Stomach (tissue), 4 donors: ENCODE measurements around the gene IFNGR2.

Source experiments
- POLR2A ChIP-seq, 4 donors: fragments of 450-650 bp; IDR thresholded peaks; one replicate each; pipeline ENCODE4 v1.6.1; 2016; ENCODE audit warnings: antibody characterized with exemption in 4 of 4, control low read depth in 2 of 4, mild to moderate bottlenecking in 1 of 4, moderate library complexity in 1 of 4
- TF ChIP-seq, protein P1 (sequence below), 7 experiments: fragments of 450-650 bp in 4 of 7; fragments of 200-600 bp in 3 of 7; sonication (generic) in 3 of 7; IDR thresholded peaks; one replicate each; pipeline ENCODE4 v1.5.1; 2016 to 2019; ENCODE audit warnings: antibody characterized with exemption in 7 of 7, control low read depth in 2 of 7, mild to moderate bottlenecking in 1 of 7

GRCh38 chr21:33451634-33452071, 48.4 kb downstream of the IFNGR2 start:
- TF ChIP-seq, protein P1, sequence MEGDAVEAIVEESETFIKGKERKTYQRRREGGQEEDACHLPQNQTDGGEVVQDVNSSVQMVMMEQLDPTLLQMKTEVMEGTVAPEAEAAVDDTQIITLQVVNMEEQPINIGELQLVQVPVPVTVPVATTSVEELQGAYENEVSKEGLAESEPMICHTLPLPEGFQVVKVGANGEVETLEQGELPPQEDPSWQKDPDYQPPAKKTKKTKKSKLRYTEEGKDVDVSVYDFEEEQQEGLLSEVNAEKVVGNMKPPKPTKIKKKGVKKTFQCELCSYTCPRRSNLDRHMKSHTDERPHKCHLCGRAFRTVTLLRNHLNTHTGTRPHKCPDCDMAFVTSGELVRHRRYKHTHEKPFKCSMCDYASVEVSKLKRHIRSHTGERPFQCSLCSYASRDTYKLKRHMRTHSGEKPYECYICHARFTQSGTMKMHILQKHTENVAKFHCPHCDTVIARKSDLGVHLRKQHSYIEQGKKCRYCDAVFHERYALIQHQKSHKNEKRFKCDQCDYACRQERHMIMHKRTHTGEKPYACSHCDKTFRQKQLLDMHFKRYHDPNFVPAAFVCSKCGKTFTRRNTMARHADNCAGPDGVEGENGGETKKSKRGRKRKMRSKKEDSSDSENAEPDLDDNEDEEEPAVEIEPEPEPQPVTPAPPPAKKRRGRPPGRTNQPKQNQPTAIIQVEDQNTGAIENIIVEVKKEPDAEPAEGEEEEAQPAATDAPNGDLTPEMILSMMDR (IDR thresholded peaks at IDR 0.05): no peak
- TF ChIP-seq POLR2A (IDR thresholded peaks at IDR 0.05): no peak
